Muscle of back (tissue), 13 donors: Measurements from ENCODE around the gene TDRKH. TPM values are rescaled to one million over a fixed set of nuclear protein-coding genes. Genes with fewer than 3 reads are reported as not detected.
A peak's percentile ranks its signal among the peaks of the same experiment; 100 is the strongest.

Experiments
- DNase-seq, 3 donors: peaks; one replicate each; pipeline versions ENCODE4 v3.0.0 to v3.0.0-alpha.2; 2013
- long read RNA-seq, 9 donors: transcript quantifications; one replicate each; lab custom pipeline, GENCODE V29; 2026
- polyA plus RNA-seq, 10 donors: library from polyadenylated mRNA; unstranded; fragments of 120-200 nt; gene quantifications; one replicate each; pipeline ENCODE4 v1.2.1, GENCODE V29; 2013; ENCODE audit not compliant: insufficient read length in 10 of 10

Gene TDRKH
- 1 to 10 TPM; 3.5 to 5.3 (median 4.5) TPM for polyA plus RNA-seq
- long read RNA-seq, donor 1, result 0 reads
- long read RNA-seq, donor 2, result 0 reads
- long read RNA-seq, donor 3, result 0 reads
- long read RNA-seq, donor 4, result 0 reads
- long read RNA-seq, donor 5, result 0 reads
- long read RNA-seq, donor 6, partial matches to known transcripts, result 0 of 1 reads
- long read RNA-seq, donor 6, other reads (novel, unspliced or antisense), result 0 of 1 reads
- long read RNA-seq, donor 7, result 0 reads
- long read RNA-seq, donor 8, result 0 reads
- long read RNA-seq, donor 9, result 0 reads

DNA sequence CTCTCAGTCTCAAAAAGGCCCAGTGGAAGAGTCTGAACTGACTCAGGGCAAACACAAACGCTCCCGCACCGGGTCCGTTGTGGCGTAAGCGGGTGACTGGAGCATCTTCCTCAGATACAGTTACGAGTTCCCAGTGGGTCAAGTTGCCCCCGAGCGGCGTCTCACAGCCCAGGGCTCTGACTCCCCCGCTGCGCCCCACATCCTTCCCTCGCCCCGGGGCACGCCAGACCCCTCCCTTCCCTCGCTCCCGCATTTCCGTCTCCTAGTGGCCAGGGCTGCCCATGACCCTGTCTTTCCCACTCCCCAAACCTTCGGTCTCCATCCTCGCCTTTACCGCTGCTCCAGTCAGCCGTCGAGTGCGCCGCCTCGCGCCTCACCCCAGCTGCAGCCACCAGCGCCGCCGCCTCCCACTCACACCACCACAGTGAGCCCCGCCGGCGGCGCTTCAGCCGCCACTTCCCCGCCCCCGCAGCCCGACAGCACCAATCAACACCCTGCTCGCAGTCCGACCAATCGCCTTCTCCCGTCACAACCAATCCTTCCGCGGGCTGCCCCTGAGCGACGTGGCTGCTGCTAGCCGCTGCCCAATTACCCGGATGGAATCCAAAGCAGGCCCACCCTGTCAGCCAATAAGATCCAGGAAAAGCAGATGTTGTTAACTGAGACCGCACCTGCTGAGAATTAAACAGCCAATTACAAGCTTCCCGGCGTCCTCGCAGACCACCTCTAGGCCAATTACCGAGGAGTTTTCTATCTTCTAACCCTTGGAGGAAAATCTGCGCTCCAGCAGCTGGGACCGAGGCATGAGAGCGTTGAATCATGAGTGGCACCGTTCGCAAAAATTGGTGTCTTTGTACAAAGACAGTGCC is at the start of gene TDRKH:
Gene TDRKH, minus strand, starts transcription at position 430 of the 869 bp plus-strand sequence. CDS start 7,478 bp downstream, outside the sequence.
- peak; percentile 97 to 99 (median 98) for DNase-seq

DNA sequence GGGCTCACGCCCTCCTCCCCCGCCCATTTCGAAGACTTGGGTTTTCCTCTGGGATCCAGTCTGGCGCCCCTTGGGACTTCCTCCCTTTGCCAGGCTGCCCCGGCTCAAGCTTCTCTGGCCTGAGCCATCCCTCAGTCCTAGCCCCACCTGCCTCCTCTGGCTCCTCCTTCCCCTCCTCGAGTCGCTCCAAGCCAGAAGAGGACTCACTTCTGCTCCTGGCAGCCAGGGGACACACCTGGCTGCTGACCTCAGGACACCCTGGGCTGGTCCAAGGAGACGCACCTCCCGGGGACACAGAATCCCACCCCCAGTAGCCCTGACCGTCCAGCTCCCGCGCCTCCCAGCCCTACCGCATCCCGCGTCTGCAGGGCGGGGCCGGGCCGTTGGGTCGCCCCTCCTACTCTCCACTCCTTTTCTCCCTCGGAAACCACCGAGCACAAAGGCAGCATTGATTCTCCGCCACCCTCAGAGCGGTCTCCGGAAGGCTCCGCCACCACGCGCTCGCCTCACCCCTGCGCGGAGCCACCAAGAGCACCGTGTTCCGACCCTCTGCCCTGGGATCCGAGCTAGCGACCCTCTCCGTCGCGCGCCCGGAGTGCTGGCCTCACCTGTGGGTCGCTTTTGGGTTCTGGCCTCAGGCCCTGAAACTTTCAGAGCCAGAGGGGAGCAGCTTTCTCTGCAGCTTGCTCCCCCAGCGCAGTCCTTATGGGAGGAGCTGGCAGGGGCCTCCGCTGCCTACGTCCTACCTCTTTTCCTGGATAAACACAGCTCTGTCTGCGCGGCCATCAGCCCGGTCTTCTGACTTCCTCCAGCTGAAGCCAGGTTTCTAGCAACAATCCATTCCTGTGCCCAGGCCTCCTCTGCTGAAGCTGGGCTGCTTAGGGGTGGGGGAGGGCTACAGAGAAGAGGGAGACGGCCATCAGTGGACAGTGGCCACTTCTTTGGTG is 49.4 kb upstream of the TDRKH start, which contains the start of gene C2CD4D:
Gene C2CD4D, minus strand, starts transcription at position 364 of the 947 bp plus-strand sequence. CDS start 831 bp downstream, outside the sequence.
- peak in 1 of 3 donors; percentile 51 for DNase-seq

- DNase-seq, result no peak
Observed at GRCh38 chr1:151839082-151839412, 48.7 kb upstream of the TDRKH start.

- peak in 1 of 3 donors; percentile 62 for DNase-seq
Observed at GRCh38 chr1:151838222-151839081, 48.2 kb upstream of the TDRKH start.

GRCh38 chr1:151837884-151838221 is 47.6 kb upstream of the TDRKH start:
- DNase-seq, result no peak

DNA sequence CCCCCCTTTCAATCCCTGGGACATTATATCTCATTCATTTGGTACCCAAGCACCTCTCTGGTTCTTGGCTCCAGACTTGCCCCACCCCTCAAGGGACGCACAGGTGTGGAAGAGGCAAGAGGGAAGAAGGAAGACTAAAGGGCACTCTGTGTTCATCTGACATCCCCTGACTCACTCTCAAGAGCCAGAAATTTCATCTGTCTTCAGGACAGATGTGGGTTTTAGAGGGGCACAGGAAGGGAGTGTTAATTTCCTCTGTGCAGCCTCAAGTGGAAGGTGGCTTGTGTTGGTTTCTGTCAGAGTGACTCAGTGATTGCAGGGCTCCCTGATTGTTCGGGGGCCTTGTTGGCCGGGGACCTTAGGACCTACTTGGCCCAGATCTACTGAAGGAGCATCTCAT is 46.9 kb upstream of the TDRKH start:
- DNase-seq, result no peak

GRCh38 chr1:151835596-151835995 is 45.3 kb upstream of the TDRKH start:
- DNase-seq, result no peak

DNA sequence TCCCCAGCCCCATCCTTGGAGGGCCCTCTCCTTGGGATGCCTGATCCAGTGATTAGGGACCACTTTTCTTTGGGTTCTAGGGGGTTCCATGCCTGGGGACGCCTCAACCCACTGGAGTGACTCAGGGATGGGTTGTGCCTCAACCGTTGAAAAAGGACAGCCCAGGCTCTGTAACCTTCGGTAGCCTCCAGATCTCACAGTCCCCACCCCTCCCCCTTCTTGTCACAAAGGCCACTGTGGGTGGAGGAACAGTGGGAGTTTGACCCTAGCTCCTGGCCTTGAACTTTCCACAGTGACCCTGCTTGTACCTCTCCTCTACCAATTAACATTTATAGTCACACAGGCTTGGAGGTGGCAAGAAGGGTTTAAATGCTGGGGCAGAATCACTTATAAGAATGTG is 43.9 kb upstream of the TDRKH start:
- no peak for DNase-seq

DNA sequence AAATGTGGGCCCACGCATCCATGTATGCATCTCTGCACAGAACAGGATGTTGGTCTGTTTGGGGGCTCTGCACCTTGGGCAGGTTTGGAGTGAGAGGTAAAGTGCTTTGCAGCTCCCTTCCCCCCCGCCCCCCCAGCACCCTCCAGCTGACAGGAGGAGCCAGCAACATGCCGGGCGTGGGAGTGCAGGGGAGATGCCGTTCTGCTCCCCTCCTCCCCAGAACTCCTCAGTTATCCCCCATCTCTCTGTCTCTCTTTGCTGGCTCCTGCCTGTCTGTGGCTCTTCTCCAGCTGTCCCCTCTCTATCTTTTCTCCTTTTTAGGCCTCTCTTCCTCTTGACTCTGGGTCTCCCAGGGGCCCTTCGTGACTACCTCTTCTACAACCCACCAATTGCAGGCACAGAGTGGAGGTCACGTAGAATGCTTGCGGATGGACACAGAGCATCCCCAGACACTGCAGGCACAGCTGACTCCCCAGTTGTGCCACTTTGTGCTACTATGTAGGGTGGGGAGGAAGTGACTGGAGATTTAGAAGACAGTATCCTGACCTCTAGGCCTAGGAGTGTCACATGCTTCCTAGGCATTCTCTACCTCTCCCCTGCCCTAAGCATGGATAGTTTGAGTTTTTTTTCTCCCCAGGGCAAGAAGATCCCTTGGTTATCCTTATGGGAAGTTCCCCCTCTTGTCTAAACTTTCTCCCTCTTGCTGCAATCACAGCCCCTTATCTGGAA is 43.0 kb upstream of the TDRKH start:
- no peak for DNase-seq

DNA sequence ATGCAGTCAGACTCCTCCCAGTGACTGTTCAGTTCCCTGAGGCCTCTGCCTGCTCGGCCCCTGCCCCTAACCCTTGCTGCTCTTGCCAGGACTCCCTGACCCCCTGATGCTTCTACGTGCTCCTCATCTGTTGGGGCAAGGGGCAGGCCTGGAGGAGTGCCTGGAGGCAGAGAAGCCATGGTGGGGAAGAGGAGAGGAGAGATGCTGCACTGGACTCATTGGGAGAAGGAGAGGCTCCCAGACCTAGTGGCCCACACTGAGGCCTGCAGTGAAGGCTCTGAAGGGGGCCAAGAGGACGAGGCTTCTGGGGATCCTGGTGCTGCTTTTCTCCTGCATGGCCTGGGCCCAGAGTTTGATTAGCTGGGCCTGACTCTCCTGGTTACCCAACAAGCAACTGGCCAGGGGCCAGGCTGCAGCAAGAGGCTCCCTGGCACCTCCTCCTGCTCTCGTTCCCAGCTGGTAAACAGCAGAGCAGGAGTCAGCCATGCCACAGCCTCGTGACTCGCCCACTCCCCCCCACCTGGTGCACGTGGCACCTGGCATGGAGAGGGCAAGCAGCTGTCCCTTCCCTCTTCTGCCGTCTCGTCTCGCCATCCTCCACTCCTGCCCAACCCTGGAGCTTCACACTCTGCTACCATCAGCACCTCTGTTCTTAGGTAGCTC is 42.1 kb upstream of the TDRKH start:
- DNase-seq, result peak in 1 of 3 donors; percentile 59

DNA sequence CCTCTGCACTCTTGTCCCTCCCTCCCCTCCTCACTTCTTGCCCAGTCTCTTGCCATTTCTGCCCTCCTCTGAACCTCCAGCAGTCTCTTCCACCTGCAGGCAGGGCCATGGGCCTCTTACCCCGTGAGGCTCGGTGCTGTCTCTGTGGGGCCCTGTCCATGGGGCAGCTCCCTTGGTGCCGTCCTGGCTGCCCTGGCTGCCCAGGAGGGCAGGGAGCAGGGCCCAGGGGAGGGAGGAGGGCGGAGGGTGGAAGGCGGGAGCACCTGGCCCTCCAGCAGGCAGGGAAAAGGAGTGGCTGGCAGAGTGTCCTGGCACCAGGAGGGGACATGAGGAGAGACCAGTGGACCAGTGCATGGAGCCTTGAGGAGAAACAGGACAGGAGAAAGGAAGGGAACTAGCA is 41.3 kb upstream of the TDRKH start, which contains the start of gene RORC:
Gene RORC, minus strand, starts transcription at position 198 of the 400 bp plus-strand sequence. Its CDS starts 38 bp downstream, at position 160.
- DNase-seq, result no peak

- DNase-seq, result no peak
Observed at GRCh38 chr1:151831256-151831591, 40.9 kb upstream of the TDRKH start.

GRCh38 chr1:151830055-151830454 is 39.8 kb upstream of the TDRKH start:
- no peak for DNase-seq

DNA sequence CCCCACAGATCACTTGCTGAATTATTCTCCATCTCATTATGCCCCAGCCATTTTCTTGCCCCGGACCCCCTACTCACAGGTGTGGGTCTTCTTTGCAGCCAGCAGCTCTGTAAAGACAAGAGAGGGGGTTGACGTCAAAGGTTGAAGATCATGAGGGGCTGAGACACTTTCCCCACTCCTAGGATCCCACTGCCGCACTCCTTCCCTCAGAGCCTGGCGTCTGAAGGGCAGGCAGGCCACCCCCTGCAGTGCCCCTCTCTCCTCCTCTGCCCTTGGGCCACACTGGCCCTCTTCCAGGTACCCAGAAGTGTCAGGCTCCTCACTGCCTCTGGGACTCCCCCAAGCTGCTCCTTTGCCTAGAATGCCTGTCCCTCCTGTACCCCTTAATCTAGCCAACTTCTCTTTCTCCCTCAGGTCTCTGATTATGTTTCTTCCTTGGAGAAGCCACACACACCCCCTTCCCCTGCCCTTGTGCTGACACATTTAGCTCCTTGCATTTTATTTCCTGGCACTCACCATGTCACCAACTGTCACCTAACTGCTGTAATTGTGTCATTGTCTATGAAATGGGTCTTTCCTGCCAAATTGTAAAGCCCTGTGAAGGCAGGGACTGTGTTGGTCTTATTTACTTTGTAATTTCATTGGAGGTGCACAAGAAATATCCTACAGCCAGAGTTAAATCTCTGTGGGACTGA is 39.2 kb upstream of the TDRKH start:
- no peak for DNase-seq

DNA sequence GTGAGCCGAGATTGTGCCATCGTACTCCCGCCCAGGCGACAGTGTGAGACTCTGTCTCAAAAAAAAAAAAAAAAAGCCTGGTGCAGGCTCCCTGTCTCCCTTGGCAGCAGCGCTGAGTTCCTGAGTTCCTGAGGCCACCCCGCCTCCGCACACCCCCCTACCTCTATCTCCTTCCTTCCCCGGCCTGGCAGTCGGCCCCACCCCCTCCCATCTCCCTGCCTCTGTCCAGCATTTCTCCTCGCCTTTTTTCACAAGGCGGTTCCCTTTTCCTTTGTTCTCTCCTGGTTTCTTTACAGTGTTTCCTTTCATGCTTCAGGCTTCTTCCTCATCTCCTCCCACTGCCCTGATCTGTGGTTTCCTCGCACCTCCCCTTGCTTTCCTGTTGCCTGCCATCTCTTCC is 38.6 kb upstream of the TDRKH start:
- DNase-seq, result peak in 1 of 3 donors; percentile 39

- DNase-seq, result no peak
Observed at GRCh38 chr1:151827853-151828252, 37.6 kb upstream of the TDRKH start.

DNA sequence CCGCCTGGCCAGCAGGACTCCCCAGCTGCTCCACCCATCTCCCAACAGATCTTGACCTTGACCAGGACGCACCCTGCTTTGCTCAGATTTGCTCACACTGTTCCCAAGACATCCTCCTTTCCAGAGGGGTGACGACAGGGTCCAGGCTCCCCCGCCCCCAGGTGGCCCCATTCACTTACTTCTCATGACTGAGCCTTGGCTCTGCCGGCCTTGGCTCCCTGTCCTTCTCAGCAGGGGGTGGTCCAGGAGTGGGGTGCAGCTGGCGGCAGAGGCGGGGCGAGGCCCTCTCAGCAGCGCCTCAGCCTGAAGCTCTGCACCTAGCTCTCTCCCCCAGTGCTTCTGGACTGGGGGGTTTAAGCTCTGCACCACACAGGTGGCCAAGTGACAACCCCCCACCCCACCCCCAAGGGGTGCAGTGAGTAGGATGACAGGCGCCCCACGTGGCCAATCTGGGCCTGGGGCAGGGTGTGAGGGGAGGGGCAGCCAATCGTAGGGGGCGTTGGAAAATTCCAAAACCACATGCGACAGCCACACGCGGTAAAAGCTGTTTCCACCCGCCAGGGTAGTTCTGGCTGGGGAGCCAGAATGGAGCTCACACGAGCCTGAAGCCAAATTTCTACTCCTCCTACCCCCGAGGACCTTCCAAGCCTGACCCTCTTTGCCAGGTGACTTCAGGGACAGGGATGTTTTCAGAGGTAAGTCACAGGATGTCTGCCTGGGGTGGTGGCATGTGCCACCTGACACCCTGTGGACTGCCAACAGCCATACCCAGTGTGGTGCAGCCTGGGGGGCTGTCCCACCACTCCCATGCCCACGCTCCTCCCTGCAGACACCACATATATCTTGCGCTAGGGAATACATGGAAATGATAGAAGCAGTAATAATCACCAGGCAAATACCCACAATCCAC is 35.7 kb upstream of the TDRKH start:
- DNase-seq, result no peak

DNA sequence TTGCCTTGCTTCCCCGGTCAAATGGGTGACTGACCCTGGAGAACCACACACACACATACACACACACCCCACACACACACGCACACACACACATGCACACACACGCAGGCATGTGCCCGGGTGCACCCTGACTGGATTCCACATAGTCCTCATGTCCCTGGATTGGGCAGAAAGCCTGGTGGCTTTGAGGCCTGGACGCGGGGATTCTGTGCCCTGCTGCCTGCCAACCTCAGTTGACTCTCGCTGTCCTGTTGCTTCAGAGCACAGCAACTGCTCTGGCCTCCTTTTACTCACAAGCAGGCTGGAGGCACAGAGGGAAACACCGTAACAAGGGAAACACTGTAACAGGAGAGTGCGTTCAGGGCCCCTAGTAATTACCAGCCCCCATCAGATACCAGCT is 34.9 kb upstream of the TDRKH start:
- DNase-seq, result no peak
